Ecto neural progenitor cell (in vitro differentiated cells): Measurements from ENCODE around the gene XRCC4.
"Not testable (repeated sequence)": the region's sequence is repeated elsewhere in the genome, so short reads cannot be mapped to it uniquely, and the experiment has no call there.

Experiments
- DNase-seq: peaks from one replicate; pipeline ENCODE4 v3.0.0-alpha.2; 2018; ENCODE audit warnings: low spot score

Gene XRCC4

DNA sequence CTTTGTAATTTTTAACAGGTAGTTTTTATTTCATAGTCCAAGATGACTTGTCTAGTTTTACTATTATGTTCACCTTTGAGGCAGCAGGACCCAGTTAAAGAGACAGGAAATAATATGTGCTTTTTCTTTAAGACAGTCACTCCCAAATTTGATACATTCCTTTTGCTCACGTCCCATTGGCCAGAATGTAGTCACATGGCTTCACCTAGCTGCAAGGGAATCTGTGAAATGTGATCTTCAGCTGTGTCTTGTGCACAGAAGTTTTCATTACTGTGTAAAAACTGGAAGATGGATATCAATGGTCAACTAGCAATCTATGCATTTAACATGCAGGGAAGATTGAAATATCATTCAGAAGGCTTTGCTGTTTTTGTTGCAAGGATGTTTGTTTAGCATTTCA, 41.1 kb downstream of the XRCC4 start:
- DNase-seq: no peak

DNA sequence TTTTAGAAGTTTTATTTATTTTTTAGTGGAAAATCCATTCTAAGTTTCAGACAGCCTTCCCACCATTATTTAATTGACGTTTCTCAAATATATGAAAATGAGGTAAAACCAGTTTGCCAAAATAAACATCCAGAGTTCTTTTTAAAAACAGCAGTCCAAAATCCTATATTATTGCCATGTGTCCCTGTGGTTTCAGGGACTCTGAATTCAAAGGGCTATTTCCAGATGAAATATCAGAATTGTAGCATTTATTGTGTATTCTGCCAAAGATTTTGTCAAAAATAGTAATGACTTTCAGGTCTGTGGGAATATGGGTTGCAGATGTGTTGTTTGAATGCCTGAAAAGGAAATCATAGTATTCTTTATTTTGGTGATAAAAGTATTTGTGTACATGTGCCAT, 41.6 kb downstream of the XRCC4 start:
- DNase-seq: no peak

DNA sequence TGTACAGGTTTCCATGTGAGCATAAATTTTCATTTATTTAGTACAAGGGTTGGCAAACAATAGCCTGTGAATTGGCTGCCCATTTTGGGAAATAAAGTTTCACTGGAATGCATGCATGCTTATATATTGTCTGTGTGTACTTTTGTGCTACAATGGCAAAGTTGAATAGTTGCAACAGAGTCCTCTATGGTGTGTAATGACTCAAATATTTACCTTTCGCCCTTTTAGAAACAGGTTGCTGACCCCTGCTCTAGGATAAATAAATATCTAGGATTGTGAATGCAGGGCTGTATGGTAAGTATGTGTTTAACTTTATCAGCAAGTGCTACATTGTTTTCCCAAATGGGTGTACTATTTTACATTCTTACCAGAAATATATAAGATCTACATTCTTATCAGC, 47.2 kb downstream of the XRCC4 start:
- DNase-seq: no peak

DNA sequence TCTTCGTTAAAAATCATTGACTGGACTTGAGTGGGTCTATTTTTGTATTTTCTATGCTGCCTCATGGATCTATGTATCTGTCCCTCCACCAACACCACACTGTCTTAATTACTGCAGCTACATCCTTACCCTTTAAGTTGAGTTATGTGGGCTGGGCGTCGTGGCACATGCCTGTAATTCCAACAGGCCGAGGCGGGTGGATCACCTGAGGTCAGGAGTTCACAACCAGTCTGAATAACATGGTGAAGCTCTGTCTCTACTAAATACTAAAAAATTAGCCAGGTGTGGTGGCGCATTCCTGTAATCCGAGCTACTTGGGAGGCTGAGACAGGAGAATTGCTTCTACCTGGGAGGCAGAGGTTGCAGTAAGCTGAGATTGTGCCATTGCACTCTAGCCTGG, 48.2 kb downstream of the XRCC4 start:
- no peak for DNase-seq

DNA sequence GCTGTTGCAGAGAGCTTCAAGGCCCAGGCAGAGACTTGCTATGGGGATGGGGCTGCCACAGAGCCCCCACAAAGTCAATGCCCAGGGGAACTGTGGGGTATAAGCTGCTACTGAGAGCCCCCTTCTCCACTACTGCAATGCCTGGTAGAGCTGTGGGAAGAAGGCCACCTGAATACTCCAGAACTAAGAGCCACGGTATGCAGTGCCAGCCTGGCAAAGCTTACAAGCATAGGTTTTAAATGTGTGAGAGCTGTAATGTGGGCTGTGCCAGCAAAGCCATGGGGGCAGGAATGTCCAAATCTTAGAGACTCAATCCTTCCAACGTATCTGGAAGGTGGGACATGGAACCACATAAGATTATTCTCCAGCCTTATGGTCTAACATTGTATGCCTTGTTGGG, 49.2 kb downstream of the XRCC4 start:
- DNase-seq: no peak

DNA sequence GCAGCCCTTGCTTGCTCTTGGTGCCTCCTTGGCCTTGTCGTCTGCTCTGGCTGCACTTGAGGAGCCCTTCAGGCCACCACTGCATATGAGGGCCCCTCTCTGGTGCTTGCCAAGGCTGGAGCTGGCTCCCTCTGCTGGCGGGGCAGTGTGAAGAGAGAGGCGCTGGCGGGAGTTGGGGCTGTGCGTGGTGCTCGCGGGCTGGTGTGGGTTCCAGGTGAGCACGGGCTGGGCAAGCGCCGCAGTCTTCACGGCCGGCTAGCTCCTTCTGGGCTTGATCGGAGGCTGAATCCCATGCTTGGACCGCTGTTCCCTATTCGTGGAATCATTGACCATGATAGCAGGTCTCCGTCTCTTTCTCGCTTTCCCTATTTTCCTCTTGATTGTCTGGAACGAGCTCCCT, 56.5 kb downstream of the XRCC4 start:
- no peak for DNase-seq

- no peak for DNase-seq
Measured at GRCh38 chr5:83142526-83142925, 65.2 kb downstream of the XRCC4 start.

DNA sequence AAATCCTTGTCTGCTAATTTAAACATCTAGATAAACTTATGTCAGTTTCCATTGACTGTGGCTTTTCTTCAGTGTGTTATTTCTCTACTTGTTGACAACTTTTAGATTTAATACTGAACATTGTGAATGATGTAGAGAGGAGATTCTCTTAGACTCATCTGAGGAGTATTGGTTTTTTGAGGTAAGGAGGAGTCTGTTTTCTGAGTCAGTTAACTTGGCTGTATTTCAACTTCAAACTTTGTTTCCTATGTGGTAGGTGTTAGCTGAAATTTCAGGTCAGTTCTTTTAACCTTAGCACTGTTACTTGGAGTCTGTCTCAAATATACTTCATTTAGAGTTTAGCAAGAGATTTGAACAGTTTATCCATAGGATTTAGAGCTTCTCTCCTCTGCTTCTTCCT, 67.9 kb downstream of the XRCC4 start:
- no peak for DNase-seq

GRCh38 chr5:83145882-83146331, 68.6 kb downstream of the XRCC4 start:
- no peak for DNase-seq

- no peak for DNase-seq
Measured at GRCh38 chr5:83146441-83146840, 69.1 kb downstream of the XRCC4 start.

DNA sequence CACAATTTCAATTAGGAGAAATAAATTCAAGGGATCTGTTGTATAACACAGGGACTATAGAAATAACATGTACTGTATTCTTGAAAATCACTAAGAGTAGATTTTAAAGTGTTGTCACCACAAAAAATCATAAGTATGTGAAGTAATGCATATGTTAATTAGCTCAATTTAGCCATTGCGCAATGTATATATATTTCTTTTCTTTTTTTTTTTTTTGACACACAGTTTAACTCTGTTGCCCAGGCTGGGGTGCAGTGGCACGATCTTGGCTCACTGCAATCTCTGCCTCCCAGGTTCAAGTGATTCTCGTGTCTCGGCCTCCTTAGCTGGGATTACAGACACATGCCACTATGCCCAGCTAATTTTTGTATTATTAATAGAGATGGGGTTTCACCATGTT, 70.2 kb downstream of the XRCC4 start:
- DNase-seq: no peak

GRCh38 chr5:83148370-83148769, 71.0 kb downstream of the XRCC4 start:
- DNase-seq: no peak

DNA sequence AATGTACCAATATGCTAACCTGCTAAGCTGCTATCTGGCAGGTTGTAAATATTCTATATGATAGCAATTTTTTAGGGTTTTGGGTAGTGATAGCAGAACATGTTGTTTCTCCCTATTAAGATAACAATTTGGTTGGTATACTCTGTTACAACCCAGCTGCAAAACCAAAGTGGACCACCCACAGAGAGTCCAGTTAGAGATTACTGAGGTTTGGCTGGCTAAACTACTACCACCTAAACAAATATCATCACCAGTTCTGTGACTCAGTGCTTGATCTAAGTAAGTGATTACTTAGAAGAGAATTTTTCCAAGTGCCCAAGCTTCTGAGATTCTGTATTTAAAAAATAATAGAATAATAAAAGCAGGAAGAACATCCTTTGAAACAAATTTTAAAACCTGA, 72.3 kb downstream of the XRCC4 start:
- DNase-seq: no peak

GRCh38 chr5:83151821-83152220, 74.5 kb downstream of the XRCC4 start:
- no peak for DNase-seq

GRCh38 chr5:83152996-83153395, 75.6 kb downstream of the XRCC4 start:
- not testable (repeated sequence) for DNase-seq

DNA sequence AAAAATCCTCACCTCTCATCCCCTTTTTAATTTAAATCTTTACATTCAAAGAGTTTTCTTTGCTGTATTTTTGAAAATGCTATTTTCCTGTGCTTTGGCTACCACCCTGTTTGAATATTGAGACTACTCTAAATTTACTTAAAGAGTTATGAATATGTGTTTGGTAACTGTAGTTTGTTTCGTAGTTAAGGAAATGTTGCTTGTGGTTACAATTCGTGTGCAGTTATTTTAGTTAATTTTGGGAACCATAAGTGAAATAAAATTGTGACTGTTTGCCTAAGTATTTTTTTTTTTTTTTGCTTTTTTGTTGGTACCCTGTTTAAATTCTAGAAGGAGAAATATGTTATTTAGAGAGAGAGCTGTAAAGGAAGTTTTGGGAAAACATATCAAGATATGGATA, 78.7 kb downstream of the XRCC4 start:
- DNase-seq: no peak

- DNase-seq: no peak
Measured at GRCh38 chr5:83157163-83157562, 79.8 kb downstream of the XRCC4 start.

DNA sequence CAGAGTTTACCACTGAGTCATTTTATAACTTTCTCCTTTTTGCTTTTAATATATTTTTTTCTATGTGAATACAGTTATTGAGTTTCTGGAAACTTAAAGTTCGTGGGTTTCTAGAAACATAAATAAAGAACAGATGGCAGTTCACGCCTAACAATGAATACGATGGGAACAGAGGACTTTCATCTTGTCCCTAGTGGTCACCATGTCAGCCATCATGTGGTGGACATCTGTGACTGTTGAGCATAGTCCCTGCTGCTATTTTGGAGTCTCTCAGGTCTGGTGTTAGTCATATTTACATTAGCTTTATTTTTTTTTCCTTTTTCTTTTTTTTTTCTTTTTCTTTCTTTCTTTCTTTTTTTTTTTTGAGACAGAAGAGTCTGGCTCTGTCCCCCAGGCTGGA, 85.3 kb downstream of the XRCC4 start:
- DNase-seq: no peak

GRCh38 chr5:83167538-83167937, 90.2 kb downstream of the XRCC4 start:
- DNase-seq: no peak

GRCh38 chr5:83169571-83170337, 92.4 kb downstream of the XRCC4 start:
- no peak for DNase-seq

DNA sequence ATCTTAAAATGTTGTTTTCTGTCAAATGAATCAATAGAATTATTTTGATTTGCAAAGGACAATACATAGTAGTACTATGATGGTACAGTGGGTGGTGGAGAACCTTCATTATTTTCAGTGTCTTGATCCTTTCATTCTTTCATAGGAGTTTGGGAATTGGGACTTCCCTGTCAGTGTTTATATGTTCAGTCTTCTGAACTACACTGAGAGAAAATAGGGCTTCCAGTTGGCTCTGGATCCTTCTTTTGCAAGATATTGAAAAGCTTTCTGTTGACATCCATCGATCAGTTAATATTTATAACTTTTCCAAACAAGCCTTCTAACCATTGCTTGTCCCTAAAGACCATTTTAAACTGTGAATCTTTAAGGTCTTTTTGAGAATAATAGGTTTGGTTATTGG, 94.7 kb downstream of the XRCC4 start:
- no peak for DNase-seq

GRCh38 chr5:83172655-83173054, 95.3 kb downstream of the XRCC4 start:
- DNase-seq: no peak

DNA sequence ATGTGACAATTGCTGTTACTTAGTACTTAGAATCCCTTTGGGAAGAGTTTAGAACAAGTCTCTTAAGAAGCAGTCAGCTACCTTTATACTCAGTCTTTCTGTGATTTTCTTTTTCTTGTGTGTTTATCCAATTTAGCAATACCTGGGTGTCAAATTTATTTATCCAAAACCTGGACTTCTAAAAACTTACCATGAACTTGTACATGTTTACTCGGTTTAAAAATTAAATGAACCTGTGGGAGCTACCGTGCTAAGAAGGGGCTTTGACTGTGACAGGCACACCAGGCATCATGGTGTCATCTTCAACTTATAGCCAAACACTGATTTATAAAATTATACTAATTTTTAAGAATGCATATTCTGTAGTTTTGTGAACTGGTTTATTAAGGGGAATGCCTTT, 96.5 kb downstream of the XRCC4 start:
- no peak for DNase-seq

DNA sequence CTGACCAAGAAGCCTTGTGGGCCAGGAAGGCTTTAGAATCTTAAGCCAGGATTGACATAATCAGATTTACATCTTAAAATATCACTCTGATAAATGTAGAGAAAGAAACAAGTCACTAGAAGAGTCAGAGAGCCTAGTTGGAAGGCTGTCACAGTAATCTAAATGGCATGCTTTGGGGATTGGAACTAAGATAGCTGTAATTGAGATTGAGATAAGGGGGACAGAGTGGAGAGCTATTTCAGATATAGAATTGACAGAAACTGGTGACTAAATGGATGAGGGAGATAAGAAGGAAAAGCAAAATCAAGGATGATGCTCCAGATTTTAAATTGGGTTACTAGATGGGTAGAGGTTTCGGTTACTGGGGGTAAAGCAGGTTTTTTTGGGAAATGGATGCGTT, 100.5 kb downstream of the XRCC4 start:
- DNase-seq: no peak
